SK-N-SH (cell line): ENCODE measurements around the gene TAOK1. TPM values are rescaled to one million over a fixed set of nuclear protein-coding genes. Genes with fewer than 3 reads are reported as not detected.

Experiments used
- CTCF ChIA-PET: fragments of 300-600, 350-600 bp; formaldehyde crosslinking; extraction: SDS; loops from one replicate; lab custom pipeline; 2021; lab: Yijun Ruan, JAX
- POLR2A ChIA-PET: fragments of 350-600 bp; sonication (Branson Sonifier 250); formaldehyde crosslinking; extraction: SDS; loops from one replicate; lab custom pipeline; 2020; ENCODE audit warnings: antibody characterized with exemption, inconsistent platforms; lab: Yijun Ruan, JAX
- DNase-seq: peaks from one replicate; pipeline ENCODE4 v3.0.0; 2012
- H2AFZ ChIP-seq: fragments of 200-600 bp; sonication (generic); 2 replicates; pipeline ENCODE4 v1.8.1; 2016; ENCODE audit warnings: antibody characterized with exemption, mild to moderate bottlenecking, low read depth
- H3F3A ChIP-seq: fragments of 200-600 bp; sonication (generic); replicated peaks from 2 replicates; pipeline ENCODE3; 2016; ENCODE audit warnings: antibody characterized with exemption, mild to moderate bottlenecking; ENCODE audit not compliant: insufficient read depth
- H3K27ac ChIP-seq, 2 experiments: fragments of 200-500 bp in 1 of 2; fragments of 200-600 bp in 1 of 2; sonication (Bioruptor generic) in 1 of 2; sonication (generic), shearing (Covaris generic) in 1 of 2; 2 replicates each; pipeline versions ENCODE4 v1.5.1 to v1.6.1; 2014 to 2016; ENCODE audit warnings: low read depth in 2 of 2, inconsistent platforms in 1 of 2, low read length in 1 of 2, mild to moderate bottlenecking in 1 of 2, mixed read lengths in 1 of 2
- H3K27me3 ChIP-seq: fragments of 200-600 bp; sonication (generic), shearing (Covaris generic); 2 replicates; pipeline ENCODE4 v1.6.1; 2016; ENCODE audit warnings: mixed run types; ENCODE audit not compliant: insufficient read depth
- H3K36me3 ChIP-seq, 2 experiments: fragments of 200-500 bp in 1 of 2; fragments of 200-600 bp in 1 of 2; sonication (Bioruptor generic) in 1 of 2; sonication (generic) in 1 of 2; replicated peaks in 1 of 2; 2 replicates each; pipeline versions ENCODE3 to v1.5.1; 2014 to 2016; ENCODE audit warnings: low read length in 1 of 2, mild to moderate bottlenecking in 1 of 2; ENCODE audit not compliant: insufficient read depth in 2 of 2, control insufficient read depth in 1 of 2
- H3K4me1 ChIP-seq, 2 experiments: fragments of 200-500 bp in 1 of 2; fragments of 200-600 bp in 1 of 2; sonication (Bioruptor generic) in 1 of 2; sonication (generic), shearing (Covaris generic) in 1 of 2; 2 replicates each; pipeline versions ENCODE4 v1.5.1 to v1.6.1; 2014 to 2016; ENCODE audit warnings: low read depth in 1 of 2, low read length in 1 of 2, mixed run types in 1 of 2; ENCODE audit not compliant: insufficient read depth in 2 of 2, control insufficient read depth in 1 of 2
- H3K4me2 ChIP-seq: fragments of 200-600 bp; sonication (generic), shearing (Covaris generic); 2 replicates; pipeline ENCODE4 v1.6.1; 2017; ENCODE audit warnings: mixed run types
- H3K4me3 ChIP-seq, 2 experiments: fragments of 200-500 bp in 1 of 2; fragments of 200-600 bp in 1 of 2; sonication (Bioruptor generic) in 1 of 2; sonication (generic), shearing (Covaris generic) in 1 of 2; 2 replicates each; pipeline versions ENCODE4 v1.5.1 to v1.8.1; 2014 to 2016; ENCODE audit warnings: low read depth in 2 of 2, inconsistent platforms in 1 of 2, low read length in 1 of 2, mild to moderate bottlenecking in 1 of 2, mixed read lengths in 1 of 2, moderate library complexity in 1 of 2
- H3K79me2 ChIP-seq: fragments of 200-600 bp; sonication (generic); 2 replicates; pipeline ENCODE4 v1.8.1; 2017; ENCODE audit warnings: mild to moderate bottlenecking; ENCODE audit not compliant: insufficient read depth
- H3K9ac ChIP-seq: fragments of 200-600 bp; sonication (generic); 2 replicates; pipeline ENCODE4 v1.6.1; 2017; ENCODE audit warnings: mixed run types
- H3K9me2 ChIP-seq: fragments of 200-600 bp; sonication (generic); 2 replicates; pipeline ENCODE4 v1.6.1; 2017; ENCODE audit warnings: mixed run types
- H3K9me3 ChIP-seq: fragments of 200-600 bp; sonication (generic); 2 replicates; pipeline ENCODE4 v1.6.1; 2017; ENCODE audit warnings: mixed run types, mild to moderate bottlenecking, moderate library complexity
- H4K20me1 ChIP-seq: fragments of 200-600 bp; sonication (generic); 2 replicates; pipeline ENCODE4 v1.6.1; 2017; ENCODE audit warnings: mild to moderate bottlenecking, mixed run types; ENCODE audit not compliant: insufficient read depth
- EP300 ChIP-seq, 2 experiments: IDR thresholded peaks; 2 replicates each; pipeline versions ENCODE4 v1.4.0 to v1.6.1; 2012; ENCODE audit warnings: borderline replicate concordance in 1 of 2, low read depth in 1 of 2, low read length in 1 of 2
- GABPA ChIP-seq: IDR thresholded peaks from 2 replicates; pipeline ENCODE4 v1.4.0; 2012; ENCODE audit warnings: low read depth, mild to moderate bottlenecking
- JUND ChIP-seq: IDR thresholded peaks from 2 replicates; pipeline ENCODE4 v1.4.0; 2012
- MXI1 ChIP-seq: IDR thresholded peaks from 2 replicates; pipeline ENCODE4 v1.6.1; 2012; ENCODE audit warnings: mild to moderate bottlenecking, low read depth, low read length, improper control_type of control experiment
- TAF1 ChIP-seq: IDR thresholded peaks from 2 replicates; pipeline ENCODE4 v1.6.1; 2012; ENCODE audit warnings: low read depth, mild to moderate bottlenecking, low read length, moderate library complexity, borderline replicate concordance
- TCF12 ChIP-seq: IDR thresholded peaks from 2 replicates; pipeline ENCODE4 v1.4.0; 2012
- YY1 ChIP-seq: IDR thresholded peaks from 2 replicates; pipeline ENCODE4 v1.4.0; 2012; ENCODE audit warnings: low read depth, mild to moderate bottlenecking
- WGBS: methylation state at CpG from one replicate; pipeline ENCODE4 v1.1.6; 2017; ENCODE audit warnings: low lambda C conversion rate; 5-methylcytosine and 5-hydroxymethylcytosine counted together
- polyA plus RNA-seq, 3 experiments: library from polyadenylated mRNA; depleted of rRNA; stranded (reverse); fragments of >200 nt; gene quantifications; 2 replicates each; pipeline ENCODE4 v1.2.3, GENCODE V29; 2012
- TF ChIP-seq, protein P1 (sequence below): IDR thresholded peaks from 2 replicates; pipeline ENCODE4 v1.6.1; 2012; ENCODE audit warnings: mild to moderate bottlenecking, low read depth, low read length, moderate library complexity
- TF ChIP-seq, protein P2 (sequence below): fragments of 200-600 bp; sonication (generic); IDR thresholded peaks from 2 replicates; pipeline ENCODE4 v1.6.1; 2017; ENCODE audit warnings: antibody characterized with exemption, mild to moderate bottlenecking, moderate library complexity
- TF ChIP-seq, protein P3 (sequence below): IDR thresholded peaks from 2 replicates; pipeline ENCODE4 v1.4.0; 2012; ENCODE audit warnings: low read depth

The TAOK1 gene
- polyA plus RNA-seq, 1 of the 3 experiments (the other 2 are of a cell fraction): 5.9 TPM

DNA sequence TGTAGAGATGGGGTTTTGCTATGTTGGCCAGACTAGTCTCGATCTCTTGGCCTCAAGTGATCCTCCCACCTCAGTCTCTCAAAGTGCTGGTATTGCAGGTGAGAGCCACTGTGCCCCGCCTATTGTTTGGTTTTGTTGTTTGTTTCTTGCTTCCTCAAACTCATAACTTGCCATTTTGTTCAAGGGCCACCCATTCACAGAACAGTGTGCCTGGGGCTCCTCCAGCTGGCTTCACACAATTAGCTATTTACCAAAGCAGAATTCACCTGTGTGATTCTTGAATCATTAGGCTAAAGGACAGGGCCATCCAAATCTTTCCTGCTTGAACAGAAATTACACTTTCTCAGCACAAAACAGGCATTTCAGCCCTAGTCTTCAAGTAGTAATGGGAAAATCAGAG is 169.5 kb downstream of the TAOK1 start (continued):
- TF ChIP-seq, protein P1, sequence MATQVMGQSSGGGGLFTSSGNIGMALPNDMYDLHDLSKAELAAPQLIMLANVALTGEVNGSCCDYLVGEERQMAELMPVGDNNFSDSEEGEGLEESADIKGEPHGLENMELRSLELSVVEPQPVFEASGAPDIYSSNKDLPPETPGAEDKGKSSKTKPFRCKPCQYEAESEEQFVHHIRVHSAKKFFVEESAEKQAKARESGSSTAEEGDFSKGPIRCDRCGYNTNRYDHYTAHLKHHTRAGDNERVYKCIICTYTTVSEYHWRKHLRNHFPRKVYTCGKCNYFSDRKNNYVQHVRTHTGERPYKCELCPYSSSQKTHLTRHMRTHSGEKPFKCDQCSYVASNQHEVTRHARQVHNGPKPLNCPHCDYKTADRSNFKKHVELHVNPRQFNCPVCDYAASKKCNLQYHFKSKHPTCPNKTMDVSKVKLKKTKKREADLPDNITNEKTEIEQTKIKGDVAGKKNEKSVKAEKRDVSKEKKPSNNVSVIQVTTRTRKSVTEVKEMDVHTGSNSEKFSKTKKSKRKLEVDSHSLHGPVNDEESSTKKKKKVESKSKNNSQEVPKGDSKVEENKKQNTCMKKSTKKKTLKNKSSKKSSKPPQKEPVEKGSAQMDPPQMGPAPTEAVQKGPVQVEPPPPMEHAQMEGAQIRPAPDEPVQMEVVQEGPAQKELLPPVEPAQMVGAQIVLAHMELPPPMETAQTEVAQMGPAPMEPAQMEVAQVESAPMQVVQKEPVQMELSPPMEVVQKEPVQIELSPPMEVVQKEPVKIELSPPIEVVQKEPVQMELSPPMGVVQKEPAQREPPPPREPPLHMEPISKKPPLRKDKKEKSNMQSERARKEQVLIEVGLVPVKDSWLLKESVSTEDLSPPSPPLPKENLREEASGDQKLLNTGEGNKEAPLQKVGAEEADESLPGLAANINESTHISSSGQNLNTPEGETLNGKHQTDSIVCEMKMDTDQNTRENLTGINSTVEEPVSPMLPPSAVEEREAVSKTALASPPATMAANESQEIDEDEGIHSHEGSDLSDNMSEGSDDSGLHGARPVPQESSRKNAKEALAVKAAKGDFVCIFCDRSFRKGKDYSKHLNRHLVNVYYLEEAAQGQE: no peak
- TF ChIP-seq YY1 (no peak), GABPA (no peak)
- TF ChIP-seq, protein P2, sequence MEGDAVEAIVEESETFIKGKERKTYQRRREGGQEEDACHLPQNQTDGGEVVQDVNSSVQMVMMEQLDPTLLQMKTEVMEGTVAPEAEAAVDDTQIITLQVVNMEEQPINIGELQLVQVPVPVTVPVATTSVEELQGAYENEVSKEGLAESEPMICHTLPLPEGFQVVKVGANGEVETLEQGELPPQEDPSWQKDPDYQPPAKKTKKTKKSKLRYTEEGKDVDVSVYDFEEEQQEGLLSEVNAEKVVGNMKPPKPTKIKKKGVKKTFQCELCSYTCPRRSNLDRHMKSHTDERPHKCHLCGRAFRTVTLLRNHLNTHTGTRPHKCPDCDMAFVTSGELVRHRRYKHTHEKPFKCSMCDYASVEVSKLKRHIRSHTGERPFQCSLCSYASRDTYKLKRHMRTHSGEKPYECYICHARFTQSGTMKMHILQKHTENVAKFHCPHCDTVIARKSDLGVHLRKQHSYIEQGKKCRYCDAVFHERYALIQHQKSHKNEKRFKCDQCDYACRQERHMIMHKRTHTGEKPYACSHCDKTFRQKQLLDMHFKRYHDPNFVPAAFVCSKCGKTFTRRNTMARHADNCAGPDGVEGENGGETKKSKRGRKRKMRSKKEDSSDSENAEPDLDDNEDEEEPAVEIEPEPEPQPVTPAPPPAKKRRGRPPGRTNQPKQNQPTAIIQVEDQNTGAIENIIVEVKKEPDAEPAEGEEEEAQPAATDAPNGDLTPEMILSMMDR: no peak

GRCh38 chr17:29560316-29560715 is 170.2 kb downstream of the TAOK1 start:
- no peaks in the 10 kb centered on the region for H3F3A ChIP-seq
- H4K20me1 ChIP-seq: no peaks in the 10 kb centered on the region
- no peak overlapping the region for H3K4me2 ChIP-seq
- peaks cover 4% of the 10 kb centered on the region in 2 experiments for H3K36me3 ChIP-seq
- no peaks in the 10 kb centered on the region for H3K9me3 ChIP-seq
- H3K79me2 ChIP-seq: peaks cover 3% of the 10 kb centered on the region; the same call in 1 of the 2 replicates
- DNase-seq: peak; percentile 63
- peaks cover 0 to 2% of the 10 kb centered on the region in 2 experiments; a peak in 1 of 4 replicates for H3K4me1 ChIP-seq
- H3K4me3 ChIP-seq: no peak overlapping the region
- H2AFZ ChIP-seq: no peak overlapping the region
- whole genome bisulfite sequencing: 86% methylated on average over 6 of the region's 6 CpGs
- H3K9ac ChIP-seq: no peak overlapping the region
- CTCF ChIA-PET: interaction anchor here (1.9 to 2.7 kb wide), 2 partner anchors 13 to 190 kb away, joined by 6 to 15 read pairs; no protein-coding TSS in a partner anchor
- POLR2A ChIA-PET: no interaction called here
- no peak overlapping the region for H3K27ac ChIP-seq
- H3K9me2 ChIP-seq: no peaks in the 10 kb centered on the region
- no peak for TF ChIP-seq EP300 (IDR thresholded peaks at IDR 0.05; ENCODE audit: borderline replicate concordance in 1 of 2, low read depth in 1 of 2, low read length in 1 of 2)
- no peak for TF ChIP-seq TCF12
- no peak for TF ChIP-seq TAF1
- no peak for TF ChIP-seq MXI1
- TF ChIP-seq, protein P3, sequence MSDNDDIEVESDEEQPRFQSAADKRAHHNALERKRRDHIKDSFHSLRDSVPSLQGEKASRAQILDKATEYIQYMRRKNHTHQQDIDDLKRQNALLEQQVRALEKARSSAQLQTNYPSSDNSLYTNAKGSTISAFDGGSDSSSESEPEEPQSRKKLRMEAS: no peak
- TF ChIP-seq JUND: no peak
- H3K27me3 ChIP-seq: no peaks in the 10 kb centered on the region
